ENCODE measurements around the gene FOXD3. TPM values are rescaled to one million over a fixed set of nuclear protein-coding genes. Genes with fewer than 3 reads are reported as not detected.
A peak's percentile ranks its signal among the peaks of the same experiment; 100 is the strongest.

The FOXD3 gene
- total RNA-seq, 2 donors from 2014 or later, result 0.48 to 1.1 TPM

GRCh38 chr1:63368131-63368530 lies 45.8 kb downstream of the FOXD3 start:
- Histone ChIP-seq H3K36me3 (peaks cover 9% of the 10 kb centered on the region), H3K9me3 (no peaks in the 10 kb centered on the region), H3K4me3 (peak overlapping the region; percentile 75 to 86), H3K4me1 (peaks cover 0 to 7% of the 10 kb centered on the region in 2 donors), H3K27me3 (no peaks in the 10 kb centered on the region), H3K27ac (peak overlapping the region; percentile 81 to 84)
- no peak for TF ChIP-seq CTCF (IDR thresholded peaks at IDR 0.05)
- no peak for DNase-seq (ENCODE audit: low spot score)

Small RNA genes within 50 kb of the gene (microRNA-seq; reads per million reads assigned to microRNA genes)
- 0 reads per million in 2 donors for gene MIR6068 (ENCODE audit: borderline number of aligned reads in 2 of 2, borderline replicate concordance in 1 of 2)

Other genes starting within 250 kb of the FOXD3 start
- gene ALG6, start 45.1 kb downstream of the FOXD3 start, total RNA-seq, result 1 to 10 TPM; 4.1 to 4.7 TPM
- gene ITGB3BP, start 200.7 kb downstream of the FOXD3 start, total RNA-seq, result 1 to 10 TPM; 5.0 to 5.7 TPM
- 1 to 10 TPM; 5.6 to 6.7 TPM for gene EFCAB7, start 201.0 kb downstream of the FOXD3 start, total RNA-seq